GM12878 (cell line): ENCODE measurements around the gene PDCD11. TPM values are rescaled to one million over a fixed set of nuclear protein-coding genes. Genes with fewer than 3 reads are reported as not detected.

Experiments
- microRNA counts: library from miRNA; unstranded; fragments of <30 nt; microRNA quantifications from one replicate; lab custom pipeline; 2016
- microRNA-seq: library from miRNA; unstranded; fragments of <30 nt; microRNA quantifications from one replicate; pipeline ENCODE4, GENCODE V29; 2018
- polyA plus RNA-seq, 11 experiments: library from polyadenylated mRNA; depleted of rRNA in 4 of 11; unstranded in 6 of 11; stranded (reverse) in 5 of 11; fragments of >200 nt; fragmentation: Nextera tagmentation in 4 of 11; fragmentation: Illumina TruSeq in 1 of 11; extraction: Ambion mirVana in 4 of 11; extraction: Trizol in 1 of 11; gene quantifications; 1 replicate in 1 of 11; 2 replicates in 10 of 11; pipeline versions ENCODE4 v1.2.1 to v1.2.3, GENCODE V29; 2011 to 2016; ENCODE audit warnings: inconsistent platforms in 2 of 11, missing spikeins in 2 of 11, low read depth in 1 of 11
- total RNA-seq, 4 experiments: library from RNA; depleted of rRNA in 3 of 4; stranded (reverse); fragments of >200 nt in 3 of 4; fragmentation: Illumina TruSeq in 1 of 4; extraction: Trizol in 1 of 4; gene quantifications; 2 replicates each; pipeline versions ENCODE4 v1.2.1 to v1.2.3, GENCODE V29; 2013 to 2021

Gene PDCD11
- total and polyA plus RNA-seq, 10 of the 15 experiments (the other 5 are each of a cell fraction or from before 2014, with no cell fraction given) = 13.9 to 69.7 (median 44.8) TPM

MicroRNA genes within 50 kb of the gene (microRNA counts, 767-probe panel; counts per million panel counts)
- 1,438 counts per million, percentile 53 among the panel's probes with 10 or more counts for microRNA hsa-miR-1307-3p (lab: Ali Mortazavi, UCI)

Small RNAs within 50 kb of the gene (microRNA-seq; reads per million reads assigned to microRNA genes)
- gene MIR1307 = 3,135 reads per million, percentile 92 among the genes with 10 or more reads in this experiment

Other genes starting within 250 kb of the PDCD11 start
Only the 7 nearest of the 10 such genes appear.
- gene PCGF6, start 45.5 kb upstream of the PDCD11 start, total RNA-seq (2014; rRNA removed) = 13.3 and 16.5 TPM in 2 replicates
- gene PCGF6, start 45.5 kb upstream of the PDCD11 start, total RNA-seq (2014; rRNA removed; fragmentation: Illumina TruSeq; extraction: Trizol) = 13.7 and 14.5 TPM in 2 replicates
- gene PCGF6, start 45.5 kb upstream of the PDCD11 start, total RNA-seq (2021) = 13.2 and 14.0 TPM in 2 replicates
- 12.2 and 18.9 TPM in 2 replicates for gene PCGF6, start 45.5 kb upstream of the PDCD11 start, polyA plus RNA-seq (2011; rRNA removed)
- gene PCGF6, start 45.5 kb upstream of the PDCD11 start, polyA plus RNA-seq (2014; fragmentation: Illumina TruSeq; extraction: Trizol) = 10.8 and 13.4 TPM in 2 replicates
- 1 to 10 TPM; 6.5 to 8.2 TPM for gene PCGF6, start 45.5 kb upstream of the PDCD11 start, polyA plus RNA-seq (2014; fragmentation: Nextera tagmentation; extraction: Ambion mirVana)
- 8.9 and 11.4 TPM in 2 replicates for gene PCGF6, start 45.5 kb upstream of the PDCD11 start, polyA plus RNA-seq (2014; rRNA removed)
- 10 to 100 TPM; 17.7 to 19.1 TPM for gene PCGF6, start 45.5 kb upstream of the PDCD11 start, polyA plus RNA-seq (2016; fragmentation: Nextera tagmentation; extraction: Ambion mirVana)
- gene TAF5, start 28.6 kb upstream of the PDCD11 start, total RNA-seq (2014; rRNA removed) = 7.7 and 8.8 TPM in 2 replicates
- gene TAF5, start 28.6 kb upstream of the PDCD11 start, total RNA-seq (2014; rRNA removed; fragmentation: Illumina TruSeq; extraction: Trizol) = 7.8 and 7.9 TPM in 2 replicates
- 6.6 and 7.1 TPM in 2 replicates for gene TAF5, start 28.6 kb upstream of the PDCD11 start, total RNA-seq (2021)
- 9.2 and 13.7 TPM in 2 replicates for gene TAF5, start 28.6 kb upstream of the PDCD11 start, polyA plus RNA-seq (2011; rRNA removed)
- gene TAF5, start 28.6 kb upstream of the PDCD11 start, polyA plus RNA-seq (2014; fragmentation: Illumina TruSeq; extraction: Trizol) = 7.9 and 9.8 TPM in 2 replicates
- gene TAF5, start 28.6 kb upstream of the PDCD11 start, polyA plus RNA-seq (2014; fragmentation: Nextera tagmentation; extraction: Ambion mirVana) = 1 to 10 TPM; 3.7 to 3.8 TPM
- gene TAF5, start 28.6 kb upstream of the PDCD11 start, polyA plus RNA-seq (2014; rRNA removed) = 6.1 and 6.8 TPM in 2 replicates
- 1 to 10 TPM; 6.7 to 9.0 TPM for gene TAF5, start 28.6 kb upstream of the PDCD11 start, polyA plus RNA-seq (2016; fragmentation: Nextera tagmentation; extraction: Ambion mirVana)
- 240 and 260 TPM in 2 replicates for gene ATP5MK, start 151 bp upstream of the PDCD11 start, total RNA-seq (2014; rRNA removed)
- gene ATP5MK, start 151 bp upstream of the PDCD11 start, total RNA-seq (2014; rRNA removed; fragmentation: Illumina TruSeq; extraction: Trizol) = 542 TPM in 2 replicates
- gene ATP5MK, start 151 bp upstream of the PDCD11 start, total RNA-seq (2021) = 359 and 363 TPM in 2 replicates
- 485 and 750 TPM in 2 replicates for gene ATP5MK, start 151 bp upstream of the PDCD11 start, polyA plus RNA-seq (2011; rRNA removed)
- gene ATP5MK, start 151 bp upstream of the PDCD11 start, polyA plus RNA-seq (2014; fragmentation: Illumina TruSeq; extraction: Trizol) = 664 and 709 TPM in 2 replicates
- 1,000 to 10,000 TPM; 1,633 to 1,790 TPM for gene ATP5MK, start 151 bp upstream of the PDCD11 start, polyA plus RNA-seq (2014; fragmentation: Nextera tagmentation; extraction: Ambion mirVana)
- 303 and 374 TPM in 2 replicates for gene ATP5MK, start 151 bp upstream of the PDCD11 start, polyA plus RNA-seq (2014; rRNA removed)
- gene ATP5MK, start 151 bp upstream of the PDCD11 start, polyA plus RNA-seq (2016; fragmentation: Nextera tagmentation; extraction: Ambion mirVana) = 1,000 to 10,000 TPM in 1 of 2 experiments, 100 to 1,000 TPM in 1; 941 to 1,045 TPM
- 7.5 and 8.0 TPM in 2 replicates for gene CALHM2, start 55.7 kb downstream of the PDCD11 start, total RNA-seq (2014; rRNA removed)
- gene CALHM2, start 55.7 kb downstream of the PDCD11 start, total RNA-seq (2014; rRNA removed; fragmentation: Illumina TruSeq; extraction: Trizol) = 5.0 and 6.1 TPM in 2 replicates
- gene CALHM2, start 55.7 kb downstream of the PDCD11 start, total RNA-seq (2021) = 15.2 and 15.3 TPM in 2 replicates
- 11.8 and 23.7 TPM in 2 replicates for gene CALHM2, start 55.7 kb downstream of the PDCD11 start, polyA plus RNA-seq (2011; rRNA removed)
- gene CALHM2, start 55.7 kb downstream of the PDCD11 start, polyA plus RNA-seq (2014; fragmentation: Illumina TruSeq; extraction: Trizol) = 5.5 and 8.1 TPM in 2 replicates
- 1 to 10 TPM in 1 of 2 experiments, under 1 TPM in 1; 0.60 to 1.9 TPM for gene CALHM2, start 55.7 kb downstream of the PDCD11 start, polyA plus RNA-seq (2014; fragmentation: Nextera tagmentation; extraction: Ambion mirVana)
- 14.5 and 15.2 TPM in 2 replicates for gene CALHM2, start 55.7 kb downstream of the PDCD11 start, polyA plus RNA-seq (2014; rRNA removed)
- gene CALHM2, start 55.7 kb downstream of the PDCD11 start, polyA plus RNA-seq (2016; fragmentation: Nextera tagmentation; extraction: Ambion mirVana) = 10 to 100 TPM; 10.4 to 12.6 TPM
- gene CALHM1, start 62.3 kb downstream of the PDCD11 start, total RNA-seq (2014; rRNA removed) = 0.17 and 0.65 TPM in 2 replicates
- gene CALHM1, start 62.3 kb downstream of the PDCD11 start, total RNA-seq (2014; rRNA removed; fragmentation: Illumina TruSeq; extraction: Trizol) = 0.14 and 0.18 TPM in 2 replicates
- gene CALHM1, start 62.3 kb downstream of the PDCD11 start, total RNA-seq (2021) = 0.31 and 0.40 TPM in 2 replicates
- gene CALHM1, start 62.3 kb downstream of the PDCD11 start, polyA plus RNA-seq (2011; rRNA removed) = 1.2 and 1.7 TPM in 2 replicates
- 0.16 and 0.17 TPM in 2 replicates for gene CALHM1, start 62.3 kb downstream of the PDCD11 start, polyA plus RNA-seq (2014; fragmentation: Illumina TruSeq; extraction: Trizol)
- under 1 TPM; 0.05 to 0.15 TPM for gene CALHM1, start 62.3 kb downstream of the PDCD11 start, polyA plus RNA-seq (2014; fragmentation: Nextera tagmentation; extraction: Ambion mirVana)
- gene CALHM1, start 62.3 kb downstream of the PDCD11 start, polyA plus RNA-seq (2014; rRNA removed) = 0.18 and 0.45 TPM in 2 replicates
- under 1 TPM; 0.06 to 0.08 TPM for gene CALHM1, start 62.3 kb downstream of the PDCD11 start, polyA plus RNA-seq (2016; fragmentation: Nextera tagmentation; extraction: Ambion mirVana)
- gene CALHM3, start 82.6 kb downstream of the PDCD11 start, total RNA-seq (2014; rRNA removed) = 0.11 and 0.22 TPM in 2 replicates
- gene CALHM3, start 82.6 kb downstream of the PDCD11 start, total RNA-seq (2014; rRNA removed; fragmentation: Illumina TruSeq; extraction: Trizol) = not detected in 2 replicates
- gene CALHM3, start 82.6 kb downstream of the PDCD11 start, total RNA-seq (2021) = 0.16 TPM in 1 of 2 replicates, not detected in the other
- 0.42 TPM in 2 replicates for gene CALHM3, start 82.6 kb downstream of the PDCD11 start, polyA plus RNA-seq (2011; rRNA removed)
- gene CALHM3, start 82.6 kb downstream of the PDCD11 start, polyA plus RNA-seq (2014; fragmentation: Illumina TruSeq; extraction: Trizol) = not detected in 2 replicates
- gene CALHM3, start 82.6 kb downstream of the PDCD11 start, polyA plus RNA-seq (2014; fragmentation: Nextera tagmentation; extraction: Ambion mirVana) = under 1 TPM in 1 of 2 experiments, not detected in 1; 0.03 TPM
- gene CALHM3, start 82.6 kb downstream of the PDCD11 start, polyA plus RNA-seq (2014; rRNA removed) = 0.09 TPM in 1 of 2 replicates, not detected in the other
- under 1 TPM in 1 of 2 experiments, not detected in 1; 0.13 TPM for gene CALHM3, start 82.6 kb downstream of the PDCD11 start, polyA plus RNA-seq (2016; fragmentation: Nextera tagmentation; extraction: Ambion mirVana)
- not detected in 2 replicates for gene NEURL1, start 97.1 kb downstream of the PDCD11 start, total RNA-seq (2014; rRNA removed)
- not detected in 2 replicates for gene NEURL1, start 97.1 kb downstream of the PDCD11 start, total RNA-seq (2014; rRNA removed; fragmentation: Illumina TruSeq; extraction: Trizol)
- 0.05 and 0.13 TPM in 2 replicates for gene NEURL1, start 97.1 kb downstream of the PDCD11 start, total RNA-seq (2021)
- 0.01 and 0.04 TPM in 2 replicates for gene NEURL1, start 97.1 kb downstream of the PDCD11 start, polyA plus RNA-seq (2011; rRNA removed)
- not detected in 2 replicates for gene NEURL1, start 97.1 kb downstream of the PDCD11 start, polyA plus RNA-seq (2014; fragmentation: Illumina TruSeq; extraction: Trizol)
- under 1 TPM in 1 of 2 experiments, not detected in 1; 0.02 TPM for gene NEURL1, start 97.1 kb downstream of the PDCD11 start, polyA plus RNA-seq (2014; fragmentation: Nextera tagmentation; extraction: Ambion mirVana)
- 0.03 and 0.05 TPM in 2 replicates for gene NEURL1, start 97.1 kb downstream of the PDCD11 start, polyA plus RNA-seq (2014; rRNA removed)
- not detected for gene NEURL1, start 97.1 kb downstream of the PDCD11 start, polyA plus RNA-seq (2016; fragmentation: Nextera tagmentation; extraction: Ambion mirVana)